HAP-1 (cell line): ENCODE results near the gene GSTM2.

Experiments used
- DNase-seq, 2 experiments: peaks; one replicate each; pipeline ENCODE4 v3.0.0-alpha.2; 2016 to 2020; ENCODE audit warnings: low spot score in 2 of 2
- H3K27me3 ChIP-seq: fragments of 250-450 bp; sonication (Bioruptor Pico); 2 replicates; pipeline ENCODE4 v1.5.1; 2020; ENCODE audit warnings: low read depth, mild to moderate bottlenecking, moderate library complexity
- H3K36me3 ChIP-seq: fragments of 250-450 bp; sonication (Bioruptor Pico); replicated peaks from 2 replicates; pipeline ENCODE4 v1.5.1; 2020; ENCODE audit warnings: mild to moderate bottlenecking
- H3K4me1 ChIP-seq: fragments of 250-450 bp; sonication (Bioruptor Pico); 2 replicates; pipeline ENCODE4 v1.5.1; 2020; ENCODE audit warnings: mild to moderate bottlenecking
- H3K4me3 ChIP-seq: fragments of 250-450 bp; sonication (Bioruptor Pico); 2 replicates; pipeline ENCODE4 v1.5.1; 2020; ENCODE audit warnings: mild to moderate bottlenecking, moderate library complexity
- H3K9me3 ChIP-seq: fragments of 250-450 bp; sonication (Bioruptor Pico); 2 replicates; pipeline ENCODE4 v1.5.1; 2020; ENCODE audit warnings: mild to moderate bottlenecking, moderate library complexity
- in situ Hi-C: fragments of 300-500 bp; cut with MboI; formaldehyde crosslinking; loops from 3 replicates; pipeline ENCODE4 v1.14.3; 2020; ENCODE audit warnings: low sequenced_read_pairs, inconsistent platforms, mixed read lengths

Gene GSTM2

GRCh38 chr1:109625601-109626560 lies 42.0 kb upstream of the GSTM2 start:
- in situ Hi-C loops = loop anchor here (5.0 kb wide), 1 partner anchor 79 kb away; the partner anchor contains the start of gene GNAI3
- Histone ChIP-seq H3K4me1 (no peaks in the 10 kb centered on the region), H3K9me3 (no peaks in the 10 kb centered on the region), H3K36me3 (peaks cover 34% of the 10 kb centered on the region), H3K27me3 (no peaks in the 10 kb centered on the region), H3K4me3 (no peak overlapping the region)
- DNase-seq = peak in 1 of 2 experiments; percentile 1

GRCh38 chr1:109626682-109627408 lies 41.0 kb upstream of the GSTM2 start:
- in situ Hi-C loops = loop anchor here (5.0 kb wide), 1 partner anchor 80 kb away; the partner anchor contains the start of gene GNAI3
- Histone ChIP-seq H3K36me3 (peaks cover 42% of the 10 kb centered on the region), H3K4me3 (no peak overlapping the region), H3K9me3 (no peaks in the 10 kb centered on the region), H3K4me1 (no peaks in the 10 kb centered on the region), H3K27me3 (no peaks in the 10 kb centered on the region)
- DNase-seq = peak in 1 of 2 experiments; percentile 1

- in situ Hi-C loops = loop anchor here (5.0 kb wide), 1 partner anchor 81 kb away; the partner anchor contains the start of gene GNAI3
- peaks cover 42% of the 10 kb centered on the region for H3K36me3 ChIP-seq
Measured at GRCh38 chr1:109627692-109628399, 40.0 kb upstream of the GSTM2 start.

GRCh38 chr1:109628540-109629321 lies 39.1 kb upstream of the GSTM2 start:
- in situ Hi-C loops = loop anchor here (5.0 kb wide), 1 partner anchor 81 kb away; the partner anchor contains the start of gene GNAI3
- Histone ChIP-seq H3K27me3 (no peaks in the 10 kb centered on the region), H3K4me3 (no peak overlapping the region), H3K4me1 (no peaks in the 10 kb centered on the region), H3K36me3 (peaks cover 42% of the 10 kb centered on the region), H3K9me3 (no peaks in the 10 kb centered on the region)
- DNase-seq = peak in 1 of 2 experiments; percentile 1

More at GRCh38 chr1:109627692-109628399, 40.0 kb upstream of the GSTM2 start:
- no peaks in the 10 kb centered on the region for H3K4me1 ChIP-seq
- H3K9me3 ChIP-seq = no peaks in the 10 kb centered on the region
- DNase-seq = peak in 1 of 2 experiments; percentile 1
- H3K27me3 ChIP-seq = no peaks in the 10 kb centered on the region
- H3K4me3 ChIP-seq = no peak overlapping the region

GRCh38 chr1:109629372-109630030 lies 38.4 kb upstream of the GSTM2 start:
- no peaks in the 10 kb centered on the region for H3K27me3 ChIP-seq
- H3K36me3 ChIP-seq = peaks cover 42% of the 10 kb centered on the region
- H3K4me1 ChIP-seq = no peaks in the 10 kb centered on the region
- in situ Hi-C loops = loop anchor here (5.0 kb wide), 1 partner anchor 82 kb away; the partner anchor contains the start of gene GNAI3
- no peaks in the 10 kb centered on the region for H3K9me3 ChIP-seq
- no peak overlapping the region for H3K4me3 ChIP-seq
- DNase-seq = no peak

GRCh38 chr1:109630081-109630897 lies 37.6 kb upstream of the GSTM2 start:
- H3K9me3 ChIP-seq = no peaks in the 10 kb centered on the region
- H3K27me3 ChIP-seq = no peaks in the 10 kb centered on the region
- H3K36me3 ChIP-seq = peaks cover 42% of the 10 kb centered on the region
- DNase-seq = peak; percentile 1 to 56
- in situ Hi-C loops = no loop called here
- no peaks in the 10 kb centered on the region for H3K4me1 ChIP-seq
- no peak overlapping the region for H3K4me3 ChIP-seq

GRCh38 chr1:109630898-109631512 lies 36.9 kb upstream of the GSTM2 start:
- H3K27me3 ChIP-seq = no peaks in the 10 kb centered on the region
- H3K36me3 ChIP-seq = peaks cover 42% of the 10 kb centered on the region
- in situ Hi-C loops = no loop called here
- H3K4me1 ChIP-seq = no peaks in the 10 kb centered on the region
- H3K9me3 ChIP-seq = no peaks in the 10 kb centered on the region
- H3K4me3 ChIP-seq = no peak overlapping the region
- DNase-seq = peak; percentile 1 to 5

- peaks cover 39% of the 10 kb centered on the region for H3K36me3 ChIP-seq
Measured at GRCh38 chr1:109631513-109632505, 36.0 kb upstream of the GSTM2 start.

GRCh38 chr1:109632671-109633346 lies 35.0 kb upstream of the GSTM2 start:
- peak; percentile 1 to 8 for DNase-seq
- Histone ChIP-seq H3K9me3 (no peaks in the 10 kb centered on the region), H3K27me3 (no peaks in the 10 kb centered on the region), H3K4me3 (no peak overlapping the region), H3K36me3 (peaks cover 33% of the 10 kb centered on the region), H3K4me1 (no peaks in the 10 kb centered on the region)
- in situ Hi-C loops = no loop called here

More at GRCh38 chr1:109631513-109632505, 36.0 kb upstream of the GSTM2 start:
- no peaks in the 10 kb centered on the region for H3K27me3 ChIP-seq
- H3K4me3 ChIP-seq = no peak overlapping the region
- H3K4me1 ChIP-seq = no peaks in the 10 kb centered on the region
- DNase-seq = peak in 1 of 2 experiments; percentile 7
- no peaks in the 10 kb centered on the region for H3K9me3 ChIP-seq
- in situ Hi-C loops = no loop called here

GRCh38 chr1:109634292-109634691 lies 33.6 kb upstream of the GSTM2 start:
- DNase-seq = peak in 1 of 2 experiments; percentile 1
- Histone ChIP-seq H3K36me3 (peaks cover 20% of the 10 kb centered on the region), H3K27me3 (no peaks in the 10 kb centered on the region), H3K4me1 (no peaks in the 10 kb centered on the region), H3K9me3 (no peaks in the 10 kb centered on the region), H3K4me3 (no peak overlapping the region)
- in situ Hi-C loops = no loop called here
